ENCODE measurements around the gene ST6GALNAC4. TPM values are rescaled to one million over a fixed set of nuclear protein-coding genes. Genes with fewer than 3 reads are reported as not detected.
A peak's percentile ranks its signal among the peaks of the same experiment; 100 is the strongest.

The ST6GALNAC4 gene
- total RNA-seq, 1 donor from 2014 or later = 18.1 TPM

DNA sequence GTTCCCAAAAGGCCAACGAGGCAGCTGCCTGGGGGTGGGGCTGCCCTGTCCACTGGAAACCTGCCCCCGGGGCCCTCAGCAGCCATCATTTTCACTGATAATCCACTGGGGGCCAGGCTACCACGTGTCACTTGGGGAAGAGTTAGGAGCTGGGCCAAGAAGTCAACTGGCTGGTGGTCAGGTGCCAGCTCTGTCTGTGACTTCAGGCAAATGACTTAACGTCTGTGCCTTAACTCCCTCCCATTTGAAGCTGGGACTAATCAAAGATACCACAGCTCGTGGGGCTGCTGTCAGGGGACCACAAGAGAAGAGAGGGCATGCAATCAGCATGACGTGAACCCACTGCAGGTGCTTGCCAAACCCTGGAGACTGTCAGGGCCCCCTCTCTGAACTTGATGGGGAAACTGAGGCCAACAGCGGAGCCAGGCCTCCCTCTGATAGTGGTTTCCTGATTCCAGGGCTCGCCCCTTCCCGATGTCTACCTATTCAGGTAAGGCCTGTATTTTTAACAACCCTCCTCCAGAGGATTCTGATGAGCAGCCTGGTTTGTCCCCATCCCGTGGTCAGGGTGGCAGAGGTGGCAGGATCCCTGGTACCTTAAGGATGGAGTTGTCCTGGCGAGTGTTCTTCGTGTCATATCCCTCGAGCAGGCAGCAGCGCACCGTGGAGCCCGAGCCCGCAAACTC, 33.1 kb upstream of the ST6GALNAC4 start:
- peak; percentile 53 for ATAC-seq (ENCODE audit: poor library complexity)
- intact Hi-C loops (cut with DNase I) = no loop called here
- no peak for DNase-seq

GRCh38 chr9:127947841-127948710, 31.2 kb upstream of the ST6GALNAC4 start:
- ATAC-seq (ENCODE audit: poor library complexity) (no peak), DNase-seq (no peak)
- intact Hi-C loops (cut with DNase I) = no loop called here

- intact Hi-C loops (cut with DNase I) = no loop called here
- ATAC-seq (ENCODE audit: poor library complexity) = no peak
- DNase-seq = no peak
Measured at GRCh38 chr9:127946728-127947127, 29.9 kb upstream of the ST6GALNAC4 start.

- no peak for ATAC-seq (ENCODE audit: poor library complexity)
- no peak for DNase-seq
- intact Hi-C loops (cut with DNase I) = loop anchor here (2.0 kb wide), 1 partner anchor 89 kb away; no protein-coding TSS in a partner anchor
Measured at GRCh38 chr9:127945942-127946341, 29.1 kb upstream of the ST6GALNAC4 start.

GRCh38 chr9:127945338-127945737, 28.5 kb upstream of the ST6GALNAC4 start:
- DNase-seq = no peak
- intact Hi-C loops (cut with DNase I) = loop anchor here (2.0 kb wide), 1 partner anchor 89 kb away; no protein-coding TSS in a partner anchor

GRCh38 chr9:127944586-127945218, 27.9 kb upstream of the ST6GALNAC4 start:
- ATAC-seq (ENCODE audit: poor library complexity) (no peak), DNase-seq (no peak)
- intact Hi-C loops (cut with DNase I) = loop anchor here (2.0 kb wide), 1 partner anchor 90 kb away; no protein-coding TSS in a partner anchor

More at GRCh38 chr9:127945338-127945737, 28.5 kb upstream of the ST6GALNAC4 start:
- ATAC-seq (ENCODE audit: poor library complexity) = no peak

GRCh38 chr9:127943731-127944144, 26.9 kb upstream of the ST6GALNAC4 start:
- peak; percentile 82 for ATAC-seq (ENCODE audit: poor library complexity)
- intact Hi-C loops (cut with DNase I) = loop anchor here (2.0 kb wide), 1 partner anchor 91 kb away; no protein-coding TSS in a partner anchor
- peak; percentile 92 for DNase-seq

- intact Hi-C loops (cut with DNase I) = no loop called here
- ATAC-seq (ENCODE audit: poor library complexity) (no peak), DNase-seq (no peak)
Measured at GRCh38 chr9:127943011-127943662, 26.3 kb upstream of the ST6GALNAC4 start.

GRCh38 chr9:127942216-127943010, 25.6 kb upstream of the ST6GALNAC4 start:
- DNase-seq (peak; percentile 86), ATAC-seq (ENCODE audit: poor library complexity) (peak; percentile 61)
- intact Hi-C loops (cut with DNase I) = no loop called here

DNA sequence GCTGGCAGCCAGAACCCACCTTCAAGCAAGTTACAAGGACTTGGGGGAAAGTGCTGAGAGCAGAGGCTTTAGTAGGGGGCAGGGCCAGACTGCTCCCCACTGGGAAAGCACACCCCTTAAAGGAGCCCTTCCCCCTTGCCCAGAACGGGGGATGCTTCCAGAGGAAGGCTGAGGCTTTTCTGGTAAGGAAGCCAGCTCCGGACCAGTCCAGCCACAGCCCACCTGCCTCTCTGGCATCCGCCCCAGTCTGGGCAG, 25.0 kb upstream of the ST6GALNAC4 start:
- intact Hi-C loops (cut with DNase I) = no loop called here
- DNase-seq (no peak), ATAC-seq (ENCODE audit: poor library complexity) (no peak)

DNA sequence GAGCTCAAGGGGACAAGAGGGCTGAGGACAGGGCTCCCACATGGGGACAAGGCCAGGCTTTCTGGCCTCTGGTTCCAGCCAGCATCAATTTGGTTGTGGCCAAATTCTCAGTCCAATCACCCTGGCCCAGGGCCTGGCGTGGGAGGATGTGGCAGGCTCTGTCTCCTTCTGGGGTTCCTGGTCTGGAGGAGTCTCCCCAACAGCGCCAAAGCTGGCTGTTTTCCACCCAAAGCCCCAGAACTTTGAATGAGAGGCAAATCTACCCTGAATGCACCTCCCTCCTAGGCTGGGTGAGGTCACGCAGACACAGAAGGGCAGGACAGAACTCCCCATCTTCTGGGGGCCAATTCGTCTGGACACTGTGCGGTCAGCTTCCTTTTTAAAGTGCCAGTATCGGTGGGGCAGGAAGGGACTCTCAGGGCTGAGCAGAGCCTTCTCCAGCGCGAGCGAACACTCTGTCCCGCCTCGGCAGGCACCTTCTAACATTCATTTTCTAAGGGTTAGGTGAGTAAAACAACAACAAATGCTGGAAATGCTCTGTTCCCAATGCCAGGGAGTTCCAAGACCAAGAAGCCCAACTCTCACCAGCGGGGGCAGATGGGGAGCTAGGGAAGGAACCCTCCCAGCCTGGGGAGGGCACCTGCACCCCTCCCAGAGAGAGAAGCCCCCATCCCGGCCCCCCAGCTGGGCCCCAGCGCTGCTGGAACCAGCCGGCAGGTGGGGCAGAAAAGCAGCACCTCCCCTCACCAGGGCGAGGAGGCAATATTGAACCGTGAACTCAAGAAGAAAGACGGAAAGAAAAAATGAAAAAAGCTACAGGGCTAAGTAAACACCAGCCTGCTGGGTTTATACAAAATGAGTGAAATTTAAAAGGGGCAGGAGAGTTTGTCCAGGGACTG, 24.5 kb upstream of the ST6GALNAC4 start:
- intact Hi-C loops (cut with DNase I) = no loop called here
- DNase-seq (no peak), ATAC-seq (ENCODE audit: poor library complexity) (no peak)

- intact Hi-C loops (cut with DNase I) = no loop called here
- ATAC-seq (ENCODE audit: poor library complexity) (no peak), DNase-seq (no peak)
Measured at GRCh38 chr9:127940593-127940992, 23.8 kb upstream of the ST6GALNAC4 start.

GRCh38 chr9:127938298-127938690, 21.5 kb upstream of the ST6GALNAC4 start:
- no peak for DNase-seq
- intact Hi-C loops (cut with DNase I) = no loop called here
- ATAC-seq (ENCODE audit: poor library complexity) = peak; percentile 29

DNA sequence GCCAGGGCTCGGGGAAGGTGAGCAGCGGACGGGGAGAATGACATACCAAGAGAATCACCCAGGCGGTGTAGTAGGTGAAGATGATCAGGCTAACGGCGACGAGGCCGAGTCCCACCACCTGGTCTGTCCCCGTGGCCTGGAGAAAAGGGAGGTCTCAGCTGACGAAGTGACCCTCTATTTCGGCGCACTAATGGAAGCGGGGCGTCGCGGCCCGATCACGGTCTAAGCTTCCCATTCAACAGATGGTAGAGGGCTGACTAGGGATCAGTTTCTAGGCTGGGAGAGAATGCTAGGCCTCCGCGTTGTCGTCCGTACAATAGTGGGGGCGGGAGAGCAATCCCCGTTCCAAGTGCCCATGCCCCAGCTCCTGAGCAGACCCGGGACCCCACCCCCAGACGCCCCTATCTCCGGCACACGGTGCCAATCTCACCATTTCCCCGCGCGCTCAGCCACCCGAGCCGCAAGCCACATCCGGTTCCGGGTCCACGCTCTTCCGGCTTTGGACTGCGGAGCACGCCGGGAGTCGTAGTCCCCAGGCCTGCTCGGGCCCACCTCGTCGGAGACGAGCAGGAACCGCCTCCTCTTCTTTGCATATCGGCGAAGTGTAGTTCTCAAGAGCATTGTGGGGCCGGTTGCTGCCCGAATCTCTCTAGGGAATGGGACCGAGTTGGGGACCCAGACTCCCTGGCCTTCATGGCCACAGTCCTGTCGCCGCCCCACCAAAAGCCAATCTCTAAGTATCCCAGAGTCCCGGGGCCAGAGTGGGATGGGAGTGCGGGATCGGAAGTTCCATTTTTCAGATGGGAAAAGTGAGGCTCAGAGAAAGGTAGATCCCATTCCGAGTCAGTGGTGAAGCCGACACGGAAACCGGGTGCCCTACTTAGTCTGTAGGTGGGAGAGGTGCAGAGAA, 20.8 kb upstream of the ST6GALNAC4 start, which contains the start of gene DPM2:
Gene DPM2 (minus strand): TSS at position 467 of the 910 bp plus-strand sequence. CDS start 34 bp downstream, at position 433.
- DNase-seq (peak; percentile 89), ATAC-seq (ENCODE audit: poor library complexity) (peak; percentile 93)
- intact Hi-C loops (cut with DNase I) = no loop called here

- intact Hi-C loops (cut with DNase I) = no loop called here
- no peak for DNase-seq
- no peak for ATAC-seq (ENCODE audit: poor library complexity)
Measured at GRCh38 chr9:127937056-127937387, 20.2 kb upstream of the ST6GALNAC4 start.

GRCh38 chr9:127936347-127936852, 19.6 kb upstream of the ST6GALNAC4 start:
- no peak for DNase-seq
- no peak for ATAC-seq (ENCODE audit: poor library complexity)
- intact Hi-C loops (cut with DNase I) = no loop called here

Measured in Right ventricle myocardium superior (tissue), 1 donor.